PC-9 (cell line): ENCODE results near the gene COL4A2.

Experiments
- EZH2 ChIP-seq: fragments of 200-600 bp; sonication (generic); IDR thresholded peaks from 2 replicates; pipeline ENCODE4 v1.8.0; 2017; ENCODE audit warnings: antibody characterized with exemption, low read depth
- TF ChIP-seq, protein P1 (sequence below): fragments of 200-600 bp; sonication (generic); conservative IDR thresholded peaks from 2 replicates; pipeline ENCODE4 v1.6.1; 2017; ENCODE audit warnings: mixed run types, antibody characterized with exemption, mild to moderate bottlenecking, moderate library complexity

GRCh38 chr13:110498327-110498726 lies 191.2 kb downstream of the COL4A2 start:
- TF ChIP-seq, protein P1, sequence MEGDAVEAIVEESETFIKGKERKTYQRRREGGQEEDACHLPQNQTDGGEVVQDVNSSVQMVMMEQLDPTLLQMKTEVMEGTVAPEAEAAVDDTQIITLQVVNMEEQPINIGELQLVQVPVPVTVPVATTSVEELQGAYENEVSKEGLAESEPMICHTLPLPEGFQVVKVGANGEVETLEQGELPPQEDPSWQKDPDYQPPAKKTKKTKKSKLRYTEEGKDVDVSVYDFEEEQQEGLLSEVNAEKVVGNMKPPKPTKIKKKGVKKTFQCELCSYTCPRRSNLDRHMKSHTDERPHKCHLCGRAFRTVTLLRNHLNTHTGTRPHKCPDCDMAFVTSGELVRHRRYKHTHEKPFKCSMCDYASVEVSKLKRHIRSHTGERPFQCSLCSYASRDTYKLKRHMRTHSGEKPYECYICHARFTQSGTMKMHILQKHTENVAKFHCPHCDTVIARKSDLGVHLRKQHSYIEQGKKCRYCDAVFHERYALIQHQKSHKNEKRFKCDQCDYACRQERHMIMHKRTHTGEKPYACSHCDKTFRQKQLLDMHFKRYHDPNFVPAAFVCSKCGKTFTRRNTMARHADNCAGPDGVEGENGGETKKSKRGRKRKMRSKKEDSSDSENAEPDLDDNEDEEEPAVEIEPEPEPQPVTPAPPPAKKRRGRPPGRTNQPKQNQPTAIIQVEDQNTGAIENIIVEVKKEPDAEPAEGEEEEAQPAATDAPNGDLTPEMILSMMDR: no peak
- TF ChIP-seq EZH2: no peak
